ENCODE measurements around the gene TAS1R1.
"Not testable (repeated sequence)": the region's sequence is repeated elsewhere in the genome, so short reads cannot be mapped to it uniquely, and the experiment has no call there.

The TAS1R1 gene

GRCh38 chr1:6592441-6592840 lies 37.3 kb downstream of the TAS1R1 start:
- no peak for FAIRE-seq

GRCh38 chr1:6592865-6593593 lies 37.9 kb downstream of the TAS1R1 start:
- FAIRE-seq: no peak

DNA sequence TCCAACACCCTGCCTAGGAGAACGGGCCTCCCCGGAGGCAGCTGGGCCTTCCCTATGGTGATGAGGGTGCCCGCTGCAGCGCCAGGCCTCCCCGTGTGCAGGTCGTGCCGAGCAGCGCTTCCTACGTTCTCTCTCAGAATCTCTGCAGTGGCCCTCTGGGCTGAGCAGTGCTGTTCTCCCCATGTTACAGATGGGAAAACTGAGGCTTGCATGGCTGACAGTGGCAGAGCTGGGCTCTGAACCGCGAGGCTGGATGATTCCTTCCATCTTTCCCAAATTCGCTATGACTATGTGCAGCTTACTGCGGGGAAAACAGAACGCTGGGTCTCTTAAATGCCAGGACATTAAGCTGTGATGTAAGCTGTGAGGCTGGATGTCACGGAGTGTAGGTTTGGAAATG lies 38.7 kb downstream of the TAS1R1 start:
- no peak for FAIRE-seq

- no peak for FAIRE-seq
Observed at GRCh38 chr1:6594977-6595740, 40.1 kb downstream of the TAS1R1 start.

DNA sequence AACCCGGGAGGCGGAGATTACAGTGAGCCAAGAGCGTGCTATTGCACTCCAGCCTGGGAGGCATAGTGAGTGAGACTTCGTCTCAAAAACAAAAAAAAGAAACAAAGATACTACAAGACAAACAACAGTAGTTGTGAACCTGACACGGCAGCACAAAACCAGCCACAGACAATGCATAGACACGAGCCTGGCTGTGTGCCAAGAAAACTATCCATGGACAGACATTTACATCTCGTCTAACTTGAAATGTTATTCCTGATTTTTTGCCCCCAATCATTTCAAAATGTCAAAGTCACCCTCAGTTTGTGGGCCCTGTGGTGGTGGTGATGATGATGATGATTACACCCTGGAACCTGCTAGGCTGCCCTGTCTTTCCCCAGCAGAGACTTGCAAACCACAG lies 41.2 kb downstream of the TAS1R1 start:
- FAIRE-seq: no peak

GRCh38 chr1:6596886-6597776 lies 42.0 kb downstream of the TAS1R1 start:
- FAIRE-seq: no peak

- FAIRE-seq: no peak
Observed at GRCh38 chr1:6597777-6598131, 42.6 kb downstream of the TAS1R1 start.

GRCh38 chr1:6599141-6599975 lies 44.3 kb downstream of the TAS1R1 start:
- no peak for FAIRE-seq

- not testable (repeated sequence) for FAIRE-seq
Observed at GRCh38 chr1:6599991-6600390, 44.9 kb downstream of the TAS1R1 start.

DNA sequence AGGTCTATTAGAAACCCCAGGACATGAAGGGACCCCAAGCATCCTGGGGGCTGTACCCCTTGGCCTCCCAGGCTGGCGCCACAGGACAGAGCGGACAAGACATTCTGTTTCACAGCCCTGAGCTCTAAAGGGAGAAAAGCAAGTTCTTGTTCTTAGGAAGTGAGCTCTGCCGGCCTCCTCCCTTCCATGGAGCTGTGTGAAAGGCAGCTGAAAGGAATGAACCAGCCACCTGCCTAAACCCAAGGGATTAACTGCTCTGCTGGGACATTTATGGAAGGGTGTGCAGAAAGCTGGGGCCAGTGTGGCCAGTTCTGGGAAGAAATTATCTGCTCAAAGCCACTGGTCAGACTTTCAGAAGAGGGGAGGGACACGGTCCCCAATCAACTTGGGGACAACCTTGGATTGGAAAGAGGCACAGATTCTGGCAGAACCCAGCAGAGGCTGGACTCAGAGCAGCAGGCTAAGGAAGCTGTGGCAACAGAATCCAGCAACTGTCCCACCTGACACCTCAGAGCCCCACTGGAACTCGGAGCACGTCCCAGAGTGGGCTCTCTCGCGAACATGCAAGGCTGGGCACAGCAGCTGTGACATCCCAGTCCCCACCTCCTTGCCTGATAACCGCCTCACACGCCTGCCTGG lies 45.4 kb downstream of the TAS1R1 start:
- no peak for FAIRE-seq

DNA sequence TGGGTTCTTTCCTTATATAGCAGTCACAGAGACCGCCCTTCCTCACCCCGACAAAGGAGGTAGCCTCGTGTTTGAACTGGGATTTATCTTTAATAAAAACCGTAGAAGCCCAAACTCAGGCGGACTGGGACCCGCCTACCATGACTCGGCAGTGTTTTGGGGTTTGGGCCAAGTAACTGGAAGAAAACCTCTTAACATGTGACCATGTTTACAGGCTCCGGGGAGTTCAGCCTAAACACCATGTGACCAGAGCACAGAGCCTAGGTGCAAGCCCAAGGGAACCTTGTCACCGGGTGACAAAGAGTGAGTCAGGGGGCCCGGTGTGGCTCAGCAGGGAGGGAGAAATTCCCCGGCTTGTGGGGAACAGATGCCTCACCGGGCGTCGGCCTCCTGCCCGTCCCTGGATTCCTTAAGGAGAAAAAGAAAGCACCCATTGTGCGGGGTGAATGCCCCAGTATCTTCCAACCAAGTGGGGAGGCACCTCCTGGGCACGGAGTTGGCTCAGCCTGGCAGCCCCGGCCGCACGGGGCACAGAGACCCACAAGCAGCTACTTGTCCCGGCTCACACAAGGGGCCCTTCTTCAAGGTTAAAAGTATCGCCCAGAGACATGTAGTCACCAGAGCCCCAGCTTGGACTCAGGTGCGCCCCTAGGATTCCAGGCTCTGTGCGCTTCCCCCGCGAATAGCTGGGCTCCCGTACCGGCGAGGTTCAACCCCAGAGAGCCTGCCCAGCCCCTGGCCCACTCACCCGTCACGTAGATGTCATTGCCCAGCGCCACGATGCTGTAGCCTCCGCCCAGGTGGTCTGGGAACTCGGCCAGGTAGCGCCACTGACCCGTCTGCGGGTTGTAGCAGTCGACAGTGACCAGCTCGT lies 46.2 kb downstream of the TAS1R1 start:
- no peak for FAIRE-seq

DNA sequence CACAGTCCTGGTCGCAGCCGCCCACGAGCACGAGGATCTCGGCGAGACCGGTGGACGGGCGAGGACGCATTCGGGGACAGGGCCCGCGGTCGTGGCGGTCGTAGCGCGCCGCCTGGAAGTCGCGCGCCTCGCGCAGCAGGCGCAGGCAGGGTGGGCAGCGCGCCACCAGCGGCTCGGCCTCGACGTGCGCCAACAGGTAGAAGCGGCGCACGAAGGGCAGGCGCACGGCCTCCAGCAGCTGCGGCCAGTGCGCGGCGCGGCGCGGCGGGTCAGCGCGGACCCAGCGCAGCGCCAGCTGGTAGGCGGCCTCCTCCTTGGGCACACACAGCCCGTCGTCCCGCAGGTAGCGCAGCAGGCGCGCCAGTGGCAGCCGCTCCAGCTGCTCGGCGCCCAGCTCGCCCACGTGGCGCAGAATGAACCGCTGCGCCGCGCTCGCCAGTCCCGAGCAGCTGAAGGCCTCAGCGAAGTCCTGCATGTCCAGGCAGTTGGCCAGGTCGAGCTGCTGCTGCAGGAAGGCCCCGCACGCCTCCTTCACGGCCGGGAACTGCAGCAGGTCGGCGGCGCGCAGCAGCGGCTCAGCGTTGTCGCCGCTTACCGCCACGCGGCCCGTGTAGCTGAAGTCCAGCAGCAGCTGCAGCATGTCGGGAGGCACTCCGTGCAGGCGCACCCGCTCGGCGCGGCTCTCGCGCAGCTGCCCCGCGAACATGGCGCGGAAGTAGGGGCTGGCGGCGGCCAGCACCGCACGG lies 47.0 kb downstream of the TAS1R1 start:
- FAIRE-seq: no peak

DNA sequence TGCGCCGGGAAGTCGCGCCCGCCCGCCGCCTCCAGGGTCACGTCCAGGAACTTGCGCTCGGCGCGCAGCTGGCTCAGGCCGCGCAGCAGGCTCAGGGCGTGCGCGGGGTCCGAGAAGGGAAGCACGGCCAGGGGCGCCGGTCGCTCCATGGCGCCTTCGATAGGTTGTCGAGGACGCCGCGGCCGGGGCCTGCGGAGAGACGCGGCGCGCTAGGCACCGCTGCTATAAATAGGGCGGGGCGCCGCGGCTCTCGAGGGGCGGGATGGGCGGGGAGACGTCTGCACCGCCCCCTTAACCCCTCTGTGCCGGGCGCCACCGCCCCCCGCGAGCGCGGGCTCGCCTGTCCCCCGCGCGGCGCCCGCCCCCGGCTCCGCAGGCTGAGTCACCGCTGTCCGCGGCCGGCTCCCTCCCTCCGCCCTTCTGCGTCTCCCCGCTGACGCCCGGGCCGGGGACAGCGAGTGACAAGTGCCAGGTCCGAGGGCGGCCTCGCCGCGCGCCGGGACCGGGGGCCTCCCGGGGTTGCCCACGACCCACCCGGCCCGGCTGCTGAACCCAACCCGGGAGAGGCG lies 47.6 kb downstream of the TAS1R1 start, which contains the start of gene KLHL21:
KLHL21 (minus strand) TSS at position 201 of the 569 bp plus-strand sequence; CDS start at position 149, 52 bp downstream.
- FAIRE-seq: no peak

GRCh38 chr1:6603238-6603914 lies 48.3 kb downstream of the TAS1R1 start:
- FAIRE-seq: no peak

DNA sequence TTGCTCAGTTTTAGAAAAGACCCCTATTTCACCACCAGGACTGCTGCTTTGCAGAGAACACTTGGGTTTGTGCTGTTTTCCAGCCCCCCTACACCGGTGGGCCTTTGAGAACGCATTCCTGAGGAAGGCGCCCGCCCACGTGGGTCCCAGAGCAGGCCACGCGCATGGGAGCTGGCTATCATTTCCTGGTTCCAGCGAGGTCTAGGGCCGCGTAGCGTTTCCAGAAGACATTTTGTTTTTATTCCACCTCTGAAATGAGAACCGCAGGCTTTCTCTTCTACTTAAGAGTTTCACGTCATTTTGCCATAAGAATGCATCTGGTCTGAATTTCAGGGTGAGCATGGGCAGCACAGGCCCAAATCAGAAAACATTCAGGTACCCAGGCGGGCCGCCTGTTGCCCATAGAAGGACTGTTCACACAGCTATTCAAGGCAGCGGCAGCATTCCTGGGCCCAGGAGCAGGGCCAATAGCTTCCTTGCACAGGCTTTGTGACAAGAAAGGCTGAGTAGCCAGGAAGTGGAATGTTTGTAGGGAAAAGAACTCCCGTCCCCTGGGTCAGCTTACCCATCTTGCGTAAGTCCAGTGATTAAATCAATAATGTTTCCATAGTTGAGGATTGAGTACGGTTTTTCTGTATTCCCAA lies 48.9 kb downstream of the TAS1R1 start:
- FAIRE-seq: no peak

- FAIRE-seq: no peak
Observed at GRCh38 chr1:6612641-6613360, 57.7 kb downstream of the TAS1R1 start.

- no peak for FAIRE-seq
Observed at GRCh38 chr1:6613361-6614018, 58.4 kb downstream of the TAS1R1 start, which contains the start of gene PHF13. TSS of gene PHF13 (plus strand) at chr1:6613731. CDS start at chr1:6614067, 336 bp downstream.

Measured in islet of Langerhans (tissue), 1 donor.